GM20431 (cell line): Measurements from ENCODE around the gene RSPH10B2.
"Not testable (repeated sequence)": the region's sequence is repeated elsewhere in the genome, so short reads cannot be mapped to it uniquely, and the experiment has no call there.

Source experiments
- in situ Hi-C: fragments of 300-500 bp; cut with MseI, MboI; formaldehyde crosslinking; loops from one replicate; pipeline ENCODE4 v1.15.0; 2020; ENCODE audit warnings: low sequenced_read_pairs; ENCODE audit not compliant: unreplicated experiment

The RSPH10B2 gene

DNA sequence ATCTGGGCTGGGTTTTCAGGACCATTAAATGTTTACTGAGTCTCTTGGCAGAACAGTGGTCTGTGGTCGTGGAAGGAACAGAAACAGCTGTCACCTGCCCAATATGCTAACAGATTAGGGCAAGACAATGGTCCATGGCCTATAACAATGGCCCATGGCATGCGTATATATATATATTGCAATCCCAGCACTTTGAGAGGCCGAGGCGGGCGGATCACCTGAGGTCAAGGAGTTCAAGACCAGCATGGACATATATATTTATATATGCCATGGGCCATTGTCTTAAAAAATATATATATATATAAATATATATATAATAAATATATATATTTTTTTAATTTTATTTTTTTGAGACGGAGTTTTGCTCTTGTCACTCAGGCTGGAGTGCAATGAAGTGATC lies 27.7 kb downstream of the RSPH10B2 start:
- in situ Hi-C loops, result not testable (repeated sequence)

DNA sequence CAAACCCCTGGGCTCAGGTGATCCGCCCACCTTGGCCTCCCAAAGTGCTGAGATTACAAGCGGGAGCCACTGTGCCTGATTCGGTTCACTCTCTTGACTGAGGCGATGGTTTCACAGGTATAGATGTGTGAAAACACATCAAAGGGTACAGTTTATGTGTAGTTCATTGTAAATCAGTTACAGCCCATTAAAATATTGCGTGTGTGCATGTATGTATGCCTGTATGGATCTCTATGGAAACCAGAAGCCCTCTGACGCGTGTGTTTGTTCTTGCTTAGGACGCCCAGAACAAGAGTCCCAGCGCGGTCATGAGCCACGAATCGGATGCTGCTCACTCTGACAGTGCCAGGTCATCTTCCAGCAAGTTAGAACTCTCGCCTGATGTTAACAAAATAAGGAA lies 35.5 kb downstream of the RSPH10B2 start:
- in situ Hi-C loops, result not testable (repeated sequence)

DNA sequence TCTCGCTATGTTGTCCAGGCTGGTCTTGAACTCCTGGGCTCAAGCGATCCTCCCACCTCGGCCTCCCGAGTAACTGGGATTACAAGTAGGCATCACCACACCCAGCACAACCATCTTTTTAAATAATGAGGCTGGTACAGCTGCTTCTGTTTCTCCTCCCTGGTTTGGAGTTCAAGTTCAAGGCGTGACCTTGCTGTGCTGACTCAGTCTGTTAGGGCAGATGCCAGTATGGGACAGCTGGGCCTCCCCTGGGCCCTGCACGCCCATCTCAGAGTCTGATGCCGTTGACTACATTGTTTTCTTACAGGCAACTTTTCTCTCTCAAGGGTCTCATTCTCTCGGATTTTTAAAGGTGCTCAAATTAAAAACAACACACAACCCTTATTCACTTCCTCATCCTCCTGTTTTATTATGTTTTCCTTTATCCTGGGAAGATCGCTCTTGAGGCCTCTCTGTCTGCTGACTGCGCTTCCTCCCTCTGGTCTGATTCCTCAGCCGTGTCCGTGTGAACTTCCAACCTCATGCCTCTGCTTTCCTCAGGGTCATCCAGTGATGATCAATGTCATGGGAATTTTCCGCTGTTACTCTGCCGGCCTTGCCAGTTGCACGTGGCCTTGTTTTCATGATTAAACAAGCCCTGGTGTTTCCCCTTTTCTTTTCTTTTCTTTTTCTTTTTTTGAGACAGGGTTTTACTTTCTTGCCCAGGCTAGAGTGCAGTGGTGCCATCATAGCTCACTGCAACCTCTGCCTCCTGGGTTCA lies 38.4 kb downstream of the RSPH10B2 start:
- in situ Hi-C loops, result not testable (repeated sequence)

DNA sequence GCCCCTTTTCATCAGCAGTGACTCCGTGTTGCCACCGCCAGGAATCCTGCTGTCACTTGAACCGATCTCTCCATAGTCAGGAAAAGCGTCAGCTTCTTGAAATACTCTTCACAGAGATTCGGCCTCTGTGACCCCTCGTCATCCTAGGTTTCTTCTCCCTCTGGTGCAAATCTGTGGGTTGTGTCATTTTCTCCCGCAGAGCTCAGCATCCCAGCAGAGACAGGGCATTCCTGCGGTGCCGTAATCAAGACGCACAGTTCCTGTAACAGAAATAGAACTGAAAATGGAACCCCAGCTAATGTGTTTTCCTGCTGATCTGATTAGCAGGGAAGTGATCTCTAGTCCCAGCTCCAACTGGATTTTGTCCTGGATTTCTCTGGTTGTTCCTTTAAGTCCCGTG lies 40.4 kb downstream of the RSPH10B2 start:
- in situ Hi-C loops, result not testable (repeated sequence)

DNA sequence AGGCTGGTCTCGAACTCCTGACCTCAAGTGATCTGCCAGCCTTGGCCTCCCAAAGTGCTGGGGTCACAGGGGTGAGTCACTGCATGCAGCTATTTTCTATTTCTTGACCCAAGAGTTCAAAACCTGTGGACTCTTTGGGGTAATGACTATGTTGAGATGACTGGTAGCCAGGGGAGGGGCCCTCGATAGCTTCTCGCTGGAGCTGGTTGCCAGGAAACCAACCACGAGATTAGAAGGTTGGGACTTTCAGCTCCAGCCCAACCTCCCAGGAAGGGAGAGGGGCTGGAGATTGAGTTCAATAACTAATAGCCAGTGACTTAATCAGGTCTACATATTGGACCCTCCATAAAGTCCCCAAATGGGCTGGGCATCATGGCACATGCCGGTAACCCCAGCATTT lies 43.3 kb downstream of the RSPH10B2 start:
- in situ Hi-C loops, result not testable (repeated sequence)

DNA sequence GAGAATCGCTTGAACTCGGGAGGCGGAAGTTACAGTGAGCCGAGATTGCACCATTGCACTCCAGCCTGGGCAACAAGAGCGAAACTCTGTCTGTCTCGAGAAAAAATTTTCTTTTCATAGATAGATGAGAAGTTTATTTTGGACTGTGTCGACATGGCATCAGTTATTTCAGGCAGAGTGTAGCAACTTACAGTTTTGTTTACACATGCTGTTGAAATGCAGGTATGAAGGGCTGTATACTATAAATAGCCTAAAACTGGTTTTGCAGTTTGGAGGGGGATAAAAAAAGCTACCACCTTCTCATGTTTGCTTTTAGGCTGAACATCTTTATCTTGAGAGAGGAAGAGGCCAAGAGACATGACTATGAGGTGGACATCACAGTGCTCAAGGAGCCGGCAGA lies 44.1 kb downstream of the RSPH10B2 start:
- in situ Hi-C loops, result not testable (repeated sequence)

DNA sequence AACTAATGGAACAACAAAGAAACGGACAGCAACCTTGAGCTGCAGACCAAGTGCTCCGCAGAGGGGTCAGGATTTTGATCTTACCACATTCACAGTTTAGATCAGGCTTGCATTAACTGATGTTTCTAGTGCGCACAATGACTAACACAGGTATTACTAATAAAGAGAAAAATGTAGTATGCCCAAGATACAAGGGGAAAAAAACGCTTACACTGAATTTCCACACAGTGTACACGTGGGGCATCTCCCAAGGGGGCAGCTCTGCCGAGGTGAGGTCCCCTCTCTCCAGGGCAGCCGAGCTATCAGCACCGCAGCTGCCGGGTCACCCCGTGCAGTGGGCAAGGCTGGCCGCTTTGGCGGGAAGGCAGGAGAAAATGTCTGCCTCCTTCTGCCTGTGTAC lies 46.0 kb downstream of the RSPH10B2 start:
- in situ Hi-C loops, result not testable (repeated sequence)

DNA sequence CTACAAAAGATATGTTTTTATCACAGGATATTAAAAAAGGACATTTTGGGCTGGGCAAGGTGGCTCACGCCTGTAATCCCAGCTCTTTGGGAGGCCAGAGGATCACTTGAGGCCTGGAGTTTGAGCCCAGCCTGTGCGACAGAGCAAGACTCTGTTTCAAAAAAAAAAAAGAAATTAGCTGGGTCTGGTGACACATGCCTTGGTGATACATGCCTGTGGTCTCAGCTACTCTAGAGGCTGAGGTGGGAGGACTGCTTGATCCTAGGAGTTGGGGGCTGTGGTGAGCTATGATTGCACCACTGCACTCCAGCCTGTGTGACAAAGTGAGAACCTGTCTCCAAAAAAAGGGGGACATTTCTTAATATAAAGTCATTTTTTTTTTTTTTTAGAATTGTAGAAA lies 46.4 kb downstream of the RSPH10B2 start:
- in situ Hi-C loops, result not testable (repeated sequence)

DNA sequence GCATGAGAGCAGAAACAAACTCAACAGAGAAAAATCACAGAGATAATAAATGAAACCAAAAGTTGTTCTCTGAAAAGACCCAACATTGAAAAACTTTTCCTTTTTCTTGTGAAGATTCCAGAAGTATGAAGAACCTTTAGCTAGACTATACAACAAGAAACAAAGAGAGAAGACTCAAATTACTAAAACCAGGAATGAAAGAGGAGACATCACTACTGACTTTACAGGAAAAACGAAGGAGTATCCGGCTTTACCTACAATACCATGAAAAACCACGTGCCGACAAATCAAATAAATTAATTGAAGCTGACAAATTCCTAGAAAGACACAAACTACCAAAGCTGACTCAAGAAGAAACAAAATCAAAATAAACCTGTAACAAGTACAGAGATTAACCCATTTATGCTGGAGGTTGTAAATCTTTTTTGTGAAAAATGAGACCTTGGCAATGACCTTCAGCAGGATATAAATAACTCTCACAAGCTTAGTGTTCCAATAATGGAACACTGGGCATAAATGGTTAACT lies 53.6 kb downstream of the RSPH10B2 start:
- in situ Hi-C loops, result not testable (repeated sequence)

DNA sequence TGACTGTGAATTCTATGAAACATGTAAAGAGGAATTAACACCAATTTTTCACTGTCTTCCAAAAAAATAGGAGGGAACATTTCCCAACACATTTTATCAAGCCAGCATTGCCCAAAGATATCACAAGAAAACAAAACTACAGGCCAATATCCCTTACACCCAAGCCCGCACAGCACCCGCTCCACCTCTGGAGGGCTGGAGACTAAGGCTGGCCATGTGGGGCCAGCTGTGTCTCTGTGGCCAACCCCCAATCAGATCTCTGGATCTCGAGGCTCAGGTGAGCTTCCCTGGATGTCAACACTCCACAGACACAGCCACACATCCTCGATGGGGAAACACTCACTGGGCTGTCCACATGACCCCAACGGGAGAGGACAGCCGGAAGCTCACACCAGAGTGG lies 54.1 kb downstream of the RSPH10B2 start:
- in situ Hi-C loops, result not testable (repeated sequence)

DNA sequence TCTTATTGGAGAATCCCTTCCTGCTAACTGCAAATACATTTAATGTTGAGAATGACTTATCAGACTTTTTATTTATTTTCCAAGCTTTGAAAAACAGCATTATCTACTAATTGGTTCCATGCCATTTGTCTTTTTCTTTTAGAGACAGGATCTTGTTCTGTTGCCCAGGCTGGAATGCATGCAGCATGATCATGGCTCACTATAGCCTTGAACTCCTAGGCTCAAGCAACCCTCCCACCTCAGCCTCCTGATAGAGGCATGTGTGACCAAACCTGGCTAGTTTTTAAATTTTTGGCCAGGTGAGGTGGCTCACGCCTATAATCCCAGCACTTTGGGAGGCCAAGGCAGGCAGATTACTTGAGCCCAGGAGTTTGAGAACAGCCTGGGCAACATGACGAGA lies 59.1 kb downstream of the RSPH10B2 start:
- in situ Hi-C loops, result not testable (repeated sequence)

DNA sequence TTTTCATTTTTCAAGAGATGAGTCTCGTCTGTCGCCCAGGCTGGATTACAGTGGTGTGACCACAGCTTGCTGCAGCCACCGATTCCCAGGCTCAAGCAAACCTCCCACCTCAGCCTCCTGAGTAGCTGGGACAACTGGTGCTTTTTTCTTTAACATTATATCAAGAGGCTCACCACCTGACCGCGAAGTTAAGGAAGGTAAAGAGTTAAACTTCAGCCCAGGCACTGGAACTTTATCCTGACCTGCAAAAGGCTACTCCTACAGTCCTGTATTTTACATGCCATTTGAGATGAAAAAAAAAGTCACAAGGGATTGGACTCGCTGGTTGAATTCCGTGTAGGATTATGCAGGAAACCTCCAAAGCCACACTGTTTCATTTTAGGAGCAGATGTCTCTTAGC lies 61.6 kb downstream of the RSPH10B2 start:
- in situ Hi-C loops, result not testable (repeated sequence)

DNA sequence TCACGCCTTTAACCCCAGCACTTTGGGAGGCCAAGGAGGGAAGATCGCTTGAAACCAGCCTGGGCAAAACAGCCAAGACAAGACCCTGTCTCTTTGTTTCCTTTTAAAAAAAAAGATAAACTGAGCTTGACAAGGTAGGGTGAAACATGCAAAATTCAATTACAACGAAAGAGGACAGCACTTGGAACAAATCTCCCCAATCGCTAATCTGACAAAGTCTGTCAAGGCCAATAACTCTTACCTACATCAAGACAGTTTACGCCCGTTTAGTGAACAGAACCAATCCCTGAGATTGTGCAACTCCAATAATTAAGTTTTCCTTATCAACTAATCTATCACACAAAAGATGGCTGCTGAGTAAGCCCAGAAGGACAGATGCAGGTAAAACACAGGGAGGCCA lies 67.7 kb downstream of the RSPH10B2 start:
- in situ Hi-C loops, result not testable (repeated sequence)

DNA sequence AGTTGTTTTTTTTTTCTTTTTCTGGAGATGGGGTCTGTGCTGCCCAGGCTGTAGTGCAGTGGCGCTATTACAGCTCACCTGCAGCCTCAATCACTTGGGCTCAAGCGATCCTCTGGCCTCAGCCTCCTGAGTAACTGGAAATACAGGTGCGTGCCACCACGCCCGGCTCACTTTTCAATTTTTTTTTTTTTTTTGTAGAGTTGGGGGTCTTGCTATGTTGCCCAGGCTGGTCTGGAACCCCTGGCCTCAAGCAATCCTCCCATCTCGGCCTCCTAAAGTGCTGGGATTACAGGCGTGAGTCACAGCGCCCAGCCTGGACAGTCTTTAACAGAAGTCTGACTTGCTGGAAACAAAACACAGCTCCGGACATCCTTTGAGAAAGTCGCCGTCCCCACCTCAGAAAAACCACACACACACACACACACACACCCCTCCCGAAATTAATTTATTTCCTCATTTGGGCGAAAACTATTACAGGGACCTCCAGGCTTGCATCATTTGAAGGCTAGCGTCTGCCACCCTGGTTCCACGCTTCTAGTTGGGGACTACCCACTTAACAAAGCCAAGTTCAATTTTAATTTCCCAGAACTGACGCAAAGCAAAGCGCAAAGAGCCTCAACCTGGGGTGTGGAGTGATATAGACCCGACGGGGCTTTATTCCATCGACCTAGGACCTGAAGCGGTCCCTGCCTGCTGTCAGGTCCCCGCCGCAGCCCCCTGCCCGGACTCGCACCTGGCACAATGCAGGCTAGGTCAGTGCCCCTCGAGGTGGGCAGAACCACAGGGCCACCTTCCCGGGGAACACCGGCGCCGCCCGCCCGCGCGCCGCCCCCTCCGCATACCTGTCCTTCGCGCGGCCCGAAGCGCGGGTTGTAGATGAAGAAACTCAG lies 71.6 kb downstream of the RSPH10B2 start:
- in situ Hi-C loops, result not testable (repeated sequence)

DNA sequence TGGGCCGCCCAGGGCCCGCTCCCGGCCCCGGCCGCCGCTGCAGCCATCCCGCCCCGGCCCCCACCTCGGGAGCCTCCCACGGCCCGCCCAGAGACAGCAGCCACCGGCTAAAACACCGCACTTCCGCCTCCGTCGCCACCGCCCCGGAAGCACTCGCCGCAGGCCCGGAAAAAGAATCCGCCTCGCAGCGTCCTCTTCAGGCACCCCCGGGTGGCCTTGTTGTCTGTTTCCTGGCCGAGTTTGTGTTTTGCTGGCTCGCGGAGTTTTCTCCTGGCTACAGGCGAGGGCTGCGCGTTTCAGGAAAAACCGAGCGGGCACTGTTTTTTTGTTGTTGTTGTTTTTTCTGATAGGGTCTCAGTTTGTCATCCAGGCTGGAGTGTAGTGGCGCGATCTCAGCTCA lies 72.2 kb downstream of the RSPH10B2 start, which contains the start of gene CCZ1B:
CCZ1B (minus strand) TSS at position 125 of the 400 bp plus-strand sequence; CDS start at position 47, 78 bp downstream.
- in situ Hi-C loops, result not testable (repeated sequence)

DNA sequence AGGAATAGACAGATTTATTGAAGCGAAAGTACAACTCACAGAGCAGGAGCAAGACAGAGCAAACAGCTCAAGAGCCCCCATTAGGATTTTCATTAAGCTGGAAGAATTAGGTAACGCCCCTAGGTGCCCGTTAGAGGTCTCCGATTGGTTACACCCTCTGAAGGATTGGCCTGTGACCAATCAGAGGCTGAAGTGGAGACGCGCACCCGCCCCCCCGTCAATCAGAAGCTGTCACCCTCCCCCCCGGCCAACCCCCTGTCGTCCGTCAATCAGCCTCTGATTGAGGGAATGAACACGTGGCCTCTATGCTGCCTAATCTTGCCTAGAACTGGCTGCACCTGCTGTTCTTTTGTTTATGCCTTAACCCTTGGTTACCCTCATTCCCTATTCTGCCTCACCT lies 73.3 kb downstream of the RSPH10B2 start:
- in situ Hi-C loops, result not testable (repeated sequence)

DNA sequence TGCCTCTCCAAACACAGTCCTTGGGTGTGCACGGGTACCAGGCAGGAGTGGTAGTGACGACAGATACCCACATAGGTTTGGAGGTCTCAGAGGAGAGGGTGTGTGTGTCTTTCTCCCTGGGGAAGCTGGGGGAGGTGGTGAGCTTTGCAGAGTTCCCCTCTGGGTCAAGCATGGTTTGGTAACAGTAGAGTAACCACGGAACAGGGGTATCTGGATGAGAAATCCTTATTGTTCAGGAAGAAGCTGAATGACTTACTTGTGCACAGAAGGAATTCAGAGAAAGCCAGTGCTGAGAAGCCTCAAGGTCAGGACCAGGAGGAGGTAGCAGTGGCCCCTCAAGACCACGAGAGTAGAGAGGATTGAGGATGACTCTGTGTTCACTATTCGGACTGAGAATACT lies 75.7 kb downstream of the RSPH10B2 start:
- in situ Hi-C loops, result not testable (repeated sequence)

DNA sequence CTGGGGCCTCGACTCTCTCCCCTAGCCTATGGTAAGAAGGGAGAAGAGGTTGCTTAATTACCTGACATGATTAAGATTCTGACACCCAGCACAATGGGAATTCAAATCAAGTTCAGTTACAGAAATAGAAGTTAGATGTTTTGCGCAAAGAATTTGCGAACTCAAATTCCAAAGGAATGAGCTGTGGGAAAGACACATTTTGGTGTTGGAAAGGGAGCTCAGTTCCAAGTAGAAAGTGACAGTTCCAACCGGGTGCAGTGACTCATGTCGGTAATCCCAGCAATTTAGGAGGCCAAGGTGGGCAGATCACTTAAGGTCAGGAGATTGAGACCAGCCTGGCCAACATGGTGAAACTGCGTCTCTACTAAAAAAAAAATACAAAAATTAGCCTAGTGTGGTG lies 76.1 kb downstream of the RSPH10B2 start:
- in situ Hi-C loops, result not testable (repeated sequence)

DNA sequence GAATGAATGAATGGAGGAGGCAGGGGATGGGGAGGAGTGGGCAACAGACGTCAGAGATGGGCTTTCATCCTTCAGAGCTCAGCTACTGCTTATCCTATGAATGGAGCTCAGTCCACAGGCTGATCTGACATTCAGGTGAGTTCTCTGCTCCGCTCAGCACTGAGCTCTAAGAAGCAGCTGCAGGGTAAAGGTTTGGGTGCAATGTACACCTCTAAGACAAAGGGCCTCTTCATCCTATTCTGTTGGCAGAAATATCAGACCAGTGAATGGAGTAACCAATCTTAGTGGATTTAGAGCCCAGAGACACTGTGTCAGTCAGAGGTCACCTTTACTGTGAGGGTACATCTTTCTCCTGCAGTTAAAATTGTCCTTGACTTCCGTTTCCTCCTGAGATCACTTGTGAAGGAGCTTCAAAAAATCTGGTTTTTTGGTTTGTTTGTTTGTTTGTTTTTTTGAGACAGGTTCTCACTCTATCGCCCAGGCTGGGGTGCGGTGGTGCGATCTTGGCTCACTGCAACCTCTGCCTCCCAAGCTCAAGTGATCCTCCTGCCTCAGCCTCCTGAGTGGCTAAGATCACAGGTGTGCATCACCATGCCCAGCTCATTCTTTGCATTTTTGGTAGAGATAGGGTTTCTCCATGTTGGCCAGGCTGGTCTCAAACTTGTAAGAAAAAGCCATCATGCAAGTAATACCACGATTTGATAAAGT lies 77.3 kb downstream of the RSPH10B2 start:
- in situ Hi-C loops, result no loop called here

DNA sequence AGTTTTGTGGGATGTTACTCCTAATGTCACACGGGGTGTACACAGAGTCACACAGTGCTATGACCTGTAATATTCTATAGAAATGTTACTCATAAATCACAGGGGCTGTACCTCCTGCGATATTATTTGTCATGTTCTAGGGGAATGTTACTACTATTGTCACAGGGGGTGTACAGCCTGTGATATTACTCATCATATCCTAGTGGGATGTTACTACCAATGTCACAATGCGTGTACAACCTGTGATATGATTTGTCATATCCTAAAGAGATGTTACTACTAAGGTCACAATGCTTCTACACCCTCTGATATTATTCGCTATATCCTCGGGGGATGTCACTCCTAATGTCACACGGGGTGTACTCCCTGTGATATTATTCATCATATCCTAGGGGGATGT lies 79.7 kb downstream of the RSPH10B2 start:
- in situ Hi-C loops, result no loop called here
